Loucy (cell line): Measurements from ENCODE around the gene THYN1.

Source experiments
- H2AFZ ChIP-seq: fragments of 200-600 bp; sonication (generic); 2 replicates; pipeline ENCODE4 v1.6.0; 2016; ENCODE audit warnings: antibody characterized with exemption, mild to moderate bottlenecking, low read length, moderate library complexity
- H3F3A ChIP-seq: fragments of 200-600 bp; 2 replicates; pipeline ENCODE4 v1.6.0; 2016; ENCODE audit warnings: antibody characterized with exemption, low read depth, mild to moderate bottlenecking
- H3K27me3 ChIP-seq: fragments of 200-600 bp; sonication (generic); 2 replicates; pipeline ENCODE4 v1.6.1; 2014; ENCODE audit warnings: low read length, mild to moderate bottlenecking; ENCODE audit not compliant: insufficient read depth, poor library complexity, severe bottlenecking
- H3K36me3 ChIP-seq: fragments of 200-600 bp; sonication (generic); 2 replicates; pipeline ENCODE4 v1.6.1; 2016; ENCODE audit warnings: low read length; ENCODE audit not compliant: insufficient read depth
- H3K4me1 ChIP-seq: fragments of 200-600 bp; sonication (generic); 2 replicates; pipeline ENCODE4 v1.5.1; 2014; ENCODE audit warnings: low read length, mild to moderate bottlenecking; ENCODE audit not compliant: insufficient read depth, poor library complexity, severe bottlenecking
- H3K4me2 ChIP-seq: fragments of 200-600 bp; sonication (generic); 2 replicates; pipeline ENCODE4 v1.6.0; 2014; ENCODE audit warnings: antibody characterized with exemption, low read length, low read depth, mild to moderate bottlenecking; ENCODE audit not compliant: poor library complexity, severe bottlenecking
- H3K4me3 ChIP-seq: fragments of 200-600 bp; sonication (generic); 2 replicates; pipeline ENCODE4 v1.5.1; 2014; ENCODE audit warnings: low read length, mild to moderate bottlenecking, mixed read lengths; ENCODE audit not compliant: poor library complexity, severe bottlenecking
- H3K79me2 ChIP-seq: fragments of 200-600 bp; sonication (generic); 2 replicates; pipeline ENCODE4 v1.6.1; 2014; ENCODE audit warnings: low read length; ENCODE audit not compliant: insufficient read depth
- H3K9ac ChIP-seq: fragments of 200-600 bp; sonication (generic); 2 replicates; pipeline ENCODE4 v1.6.0; 2014; ENCODE audit warnings: mild to moderate bottlenecking, low read depth, low read length, moderate library complexity; ENCODE audit not compliant: poor library complexity, severe bottlenecking
- H3K9me2 ChIP-seq: fragments of 200-600 bp; sonication (generic); replicated peaks from 2 replicates; pipeline ENCODE4 v1.6.1; 2016; ENCODE audit warnings: low read depth, low read length, mixed read lengths
- H3K9me3 ChIP-seq: fragments of 200-600 bp; sonication (generic); 2 replicates; pipeline ENCODE4 v1.6.1; 2014; ENCODE audit warnings: mild to moderate bottlenecking, antibody characterized with exemption, low read length, low read depth; ENCODE audit not compliant: insufficient read depth
- H4K20me1 ChIP-seq: fragments of 200-600 bp; sonication (generic); 2 replicates; pipeline ENCODE4 v1.6.0; 2014; ENCODE audit warnings: antibody characterized with exemption, low read length, mild to moderate bottlenecking; ENCODE audit not compliant: insufficient read depth, poor library complexity, severe bottlenecking
- CTCF ChIP-seq: fragments of 200-600 bp; sonication (generic); conservative IDR thresholded peaks from 2 replicates; pipeline ENCODE4 v1.5.1; 2014; ENCODE audit warnings: mild to moderate bottlenecking, antibody characterized with exemption, low read length
- EZH2phosphoT487 ChIP-seq: fragments of 200-600 bp; IDR thresholded peaks from 2 replicates; pipeline ENCODE4 v1.6.1; 2018; ENCODE audit warnings: antibody characterized with exemption, mild to moderate bottlenecking, moderate library complexity, borderline replicate concordance

The THYN1 gene

DNA sequence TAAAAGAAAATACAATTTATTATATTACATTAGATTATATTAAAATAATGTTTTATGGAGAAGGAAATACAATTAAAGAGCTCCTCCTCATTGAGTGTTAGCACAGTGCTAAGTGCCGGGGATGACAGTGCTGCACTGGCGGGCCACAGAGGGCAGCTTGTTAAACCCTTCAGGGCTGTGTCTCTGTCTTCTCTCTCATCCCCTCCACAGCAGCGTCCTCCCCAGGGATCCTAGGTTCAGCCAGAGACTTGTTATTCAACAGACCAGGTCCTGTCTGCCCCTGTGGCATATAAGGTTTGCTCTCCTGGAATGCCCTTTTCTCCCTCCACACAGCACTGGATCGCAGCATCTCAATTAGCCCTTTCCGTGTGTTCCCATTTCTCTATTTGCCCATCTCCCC is 14.2 kb downstream of the THYN1 start:
- Histone ChIP-seq H4K20me1 (peaks cover 5% of the 10 kb centered on the region), H3F3A (no peaks in the 10 kb centered on the region), H3K9ac (no peak overlapping the region), H3K4me3 (no peak overlapping the region), H3K79me2 (no peaks in the 10 kb centered on the region), H3K9me2 (no peaks in the 10 kb centered on the region), H3K4me1 (peaks cover 3% of the 10 kb centered on the region), H2AFZ (no peak overlapping the region), H3K27me3 (no peaks in the 10 kb centered on the region), H3K9me3 (no peaks in the 10 kb centered on the region), H3K36me3 (peaks cover 60% of the 10 kb centered on the region; the same call in 1 of the 2 replicates), H3K4me2 (no peak overlapping the region)
- TF ChIP-seq EZH2phosphoT487 (no peak), CTCF (no peak)

GRCh38 chr11:134237557-134237922 is 15.6 kb downstream of the THYN1 start:
- H3F3A ChIP-seq: no peaks in the 10 kb centered on the region
- H3K9ac ChIP-seq: no peak overlapping the region
- peaks cover 47% of the 10 kb centered on the region; the same call in 1 of the 2 replicates for H3K36me3 ChIP-seq
- H2AFZ ChIP-seq: no peak overlapping the region
- H3K9me3 ChIP-seq: no peaks in the 10 kb centered on the region
- H3K4me1 ChIP-seq: peaks cover 10% of the 10 kb centered on the region
- H4K20me1 ChIP-seq: peaks cover 5% of the 10 kb centered on the region
- TF ChIP-seq CTCF (no peak), EZH2phosphoT487 (no peak)
- no peak overlapping the region for H3K4me2 ChIP-seq
- H3K9me2 ChIP-seq: no peaks in the 10 kb centered on the region
- H3K27me3 ChIP-seq: no peaks in the 10 kb centered on the region
- peaks cover 6% of the 10 kb centered on the region; the same call in 1 of the 2 replicates for H3K79me2 ChIP-seq
- H3K4me3 ChIP-seq: no peak overlapping the region

DNA sequence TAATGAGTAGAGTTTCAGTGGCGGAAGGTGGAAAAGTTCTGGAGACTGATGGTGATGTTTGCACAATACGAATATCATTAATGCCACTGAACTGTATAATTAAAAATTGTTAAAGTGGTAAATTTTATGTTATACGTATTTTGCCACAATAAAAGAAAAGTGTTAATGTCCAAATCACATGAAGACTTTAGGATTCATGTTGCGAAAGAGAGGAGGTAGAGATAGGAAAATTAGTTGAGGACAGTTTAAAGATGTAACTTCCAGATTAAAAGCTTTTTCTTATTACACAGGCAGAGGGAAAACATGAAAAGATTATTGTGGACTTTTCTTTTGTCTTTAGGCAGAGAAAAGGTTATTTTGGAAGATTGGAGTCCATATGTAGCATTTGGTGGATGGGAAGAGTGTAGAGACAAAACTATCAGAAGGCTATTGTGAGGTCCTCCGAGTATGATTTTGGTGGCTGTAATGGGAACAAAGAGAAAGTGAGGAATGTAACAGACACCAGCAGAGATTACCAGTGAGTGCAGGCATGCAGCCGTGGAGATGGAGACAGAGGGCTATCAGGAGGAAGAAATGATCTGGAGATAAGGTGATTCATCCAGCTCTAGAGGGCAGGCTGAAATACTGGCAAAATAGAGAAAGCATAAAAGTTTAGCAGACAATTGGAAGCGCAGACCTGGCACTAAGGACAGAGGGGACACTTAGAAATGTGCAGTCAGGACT is 16.2 kb downstream of the THYN1 start:
- Histone ChIP-seq H4K20me1 (peaks cover 5% of the 10 kb centered on the region), H3K9me3 (no peaks in the 10 kb centered on the region), H3K36me3 (peaks cover 42% of the 10 kb centered on the region; the same call in 1 of the 2 replicates), H3K9me2 (no peaks in the 10 kb centered on the region), H3F3A (no peaks in the 10 kb centered on the region), H3K27me3 (no peaks in the 10 kb centered on the region), H3K4me3 (no peak overlapping the region), H3K4me2 (no peak overlapping the region), H3K79me2 (peaks cover 12% of the 10 kb centered on the region; the same call in 1 of the 2 replicates), H3K4me1 (peaks cover 14% of the 10 kb centered on the region), H3K9ac (no peak overlapping the region), H2AFZ (no peak overlapping the region)
- TF ChIP-seq EZH2phosphoT487 (no peak), CTCF (no peak)
